ENCODE measurements around the gene OR2H1.

DNA sequence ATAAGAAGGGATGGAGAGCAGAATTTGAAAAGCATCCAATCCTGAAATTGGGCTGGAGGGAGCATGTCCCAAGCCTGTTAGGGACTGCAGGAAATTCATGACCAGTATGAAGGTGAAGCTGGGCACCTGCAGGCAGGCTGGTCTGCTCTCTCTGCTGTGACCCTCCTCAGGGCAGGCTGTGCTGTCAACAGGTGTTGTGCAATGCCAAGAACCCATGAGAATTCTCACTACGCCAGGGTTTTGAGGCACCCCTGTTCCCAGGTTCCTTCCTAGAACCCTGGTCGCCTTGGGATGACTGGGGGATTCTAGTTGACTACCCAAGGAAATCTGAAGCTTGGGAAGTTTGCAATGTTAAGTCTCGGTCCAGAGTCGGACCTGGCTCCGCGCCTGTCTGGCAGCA lies 44.2 kb downstream of the OR2H1 start:
- TF ChIP-seq, protein P1, sequence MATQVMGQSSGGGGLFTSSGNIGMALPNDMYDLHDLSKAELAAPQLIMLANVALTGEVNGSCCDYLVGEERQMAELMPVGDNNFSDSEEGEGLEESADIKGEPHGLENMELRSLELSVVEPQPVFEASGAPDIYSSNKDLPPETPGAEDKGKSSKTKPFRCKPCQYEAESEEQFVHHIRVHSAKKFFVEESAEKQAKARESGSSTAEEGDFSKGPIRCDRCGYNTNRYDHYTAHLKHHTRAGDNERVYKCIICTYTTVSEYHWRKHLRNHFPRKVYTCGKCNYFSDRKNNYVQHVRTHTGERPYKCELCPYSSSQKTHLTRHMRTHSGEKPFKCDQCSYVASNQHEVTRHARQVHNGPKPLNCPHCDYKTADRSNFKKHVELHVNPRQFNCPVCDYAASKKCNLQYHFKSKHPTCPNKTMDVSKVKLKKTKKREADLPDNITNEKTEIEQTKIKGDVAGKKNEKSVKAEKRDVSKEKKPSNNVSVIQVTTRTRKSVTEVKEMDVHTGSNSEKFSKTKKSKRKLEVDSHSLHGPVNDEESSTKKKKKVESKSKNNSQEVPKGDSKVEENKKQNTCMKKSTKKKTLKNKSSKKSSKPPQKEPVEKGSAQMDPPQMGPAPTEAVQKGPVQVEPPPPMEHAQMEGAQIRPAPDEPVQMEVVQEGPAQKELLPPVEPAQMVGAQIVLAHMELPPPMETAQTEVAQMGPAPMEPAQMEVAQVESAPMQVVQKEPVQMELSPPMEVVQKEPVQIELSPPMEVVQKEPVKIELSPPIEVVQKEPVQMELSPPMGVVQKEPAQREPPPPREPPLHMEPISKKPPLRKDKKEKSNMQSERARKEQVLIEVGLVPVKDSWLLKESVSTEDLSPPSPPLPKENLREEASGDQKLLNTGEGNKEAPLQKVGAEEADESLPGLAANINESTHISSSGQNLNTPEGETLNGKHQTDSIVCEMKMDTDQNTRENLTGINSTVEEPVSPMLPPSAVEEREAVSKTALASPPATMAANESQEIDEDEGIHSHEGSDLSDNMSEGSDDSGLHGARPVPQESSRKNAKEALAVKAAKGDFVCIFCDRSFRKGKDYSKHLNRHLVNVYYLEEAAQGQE (IDR thresholded peaks at IDR 0.05; ENCODE audit: insufficient read depth in 1 of 2, low read depth in 2 of 2, low read length in 2 of 2): no peak
- TF ChIP-seq SIN3A (IDR thresholded peaks at IDR 0.05; ENCODE audit: borderline replicate concordance, insufficient read depth, low read length): no peak
- no peak for TF ChIP-seq POLR2AphosphoS5 (IDR thresholded peaks at IDR 0.05; ENCODE audit: low read depth, low read length)
